Hepatocyte (in vitro differentiated cells): Measurements from ENCODE around the gene SSBP2. TPM values are rescaled to one million over a fixed set of nuclear protein-coding genes. Genes with fewer than 3 reads are reported as not detected.
A peak's percentile ranks its signal among the peaks of the same experiment; 100 is the strongest.

Source experiments
- DNase-seq: peaks from one replicate; pipeline ENCODE4 v3.0.0-alpha.2; 2016; ENCODE audit warnings: low spot score
- H2AFZ ChIP-seq: fragments of 200-600 bp; sonication (generic); 2 replicates; pipeline ENCODE4 v1.6.0; 2016; ENCODE audit warnings: antibody characterized with exemption, mild to moderate bottlenecking
- H3K27ac ChIP-seq: fragments of 200-600 bp; sonication (generic); 2 replicates; pipeline ENCODE4 v1.5.1; 2016; ENCODE audit warnings: mild to moderate bottlenecking
- H3K27me3 ChIP-seq: fragments of 200-600 bp; sonication (generic); 2 replicates; pipeline ENCODE4 v1.6.1; 2016
- H3K36me3 ChIP-seq: fragments of 200-600 bp; sonication (generic); replicated peaks from 2 replicates; pipeline ENCODE4 v1.5.1; 2016; ENCODE audit warnings: low read depth; ENCODE audit not compliant: insufficient read depth
- H3K4me1 ChIP-seq: fragments of 200-600 bp; sonication (generic); 2 replicates; pipeline ENCODE4 v1.5.1; 2016; ENCODE audit warnings: mild to moderate bottlenecking, moderate library complexity; ENCODE audit not compliant: insufficient read depth
- H3K4me2 ChIP-seq: fragments of 200-600 bp; sonication (generic); 2 replicates; pipeline ENCODE4 v1.6.0; 2016
- H3K4me3 ChIP-seq: fragments of 200-600 bp; sonication (generic); 2 replicates; pipeline ENCODE4 v1.5.1; 2016; ENCODE audit warnings: mild to moderate bottlenecking
- H3K79me2 ChIP-seq: fragments of 200-600 bp; sonication (generic); 2 replicates; pipeline ENCODE4 v1.6.0; 2017; ENCODE audit warnings: mild to moderate bottlenecking
- H3K9me2 ChIP-seq: fragments of 200-600 bp; sonication (generic); replicated peaks from 2 replicates; pipeline ENCODE4 v1.6.0; 2017; ENCODE audit warnings: mild to moderate bottlenecking; ENCODE audit not compliant: insufficient read depth
- H3K9me3 ChIP-seq: fragments of 200-600 bp; sonication (generic); 2 replicates; pipeline ENCODE4 v1.5.1; 2016; ENCODE audit warnings: low read depth, mild to moderate bottlenecking
- H4K20me1 ChIP-seq: fragments of 200-600 bp; sonication (generic); 2 replicates; pipeline ENCODE4 v1.6.0; 2016; ENCODE audit warnings: mild to moderate bottlenecking; ENCODE audit not compliant: insufficient read depth, poor library complexity, severe bottlenecking
- CTCF ChIP-seq: fragments of 200-600 bp; sonication (generic); IDR thresholded peaks from 2 replicates; pipeline ENCODE4 v1.5.1; 2016; ENCODE audit warnings: antibody characterized with exemption, mild to moderate bottlenecking; ENCODE audit not compliant: poor library complexity
- EZH2 ChIP-seq: fragments of 200-600 bp; sonication (generic); IDR thresholded peaks from 2 replicates; pipeline ENCODE4 v1.6.1; 2016; ENCODE audit warnings: antibody characterized with exemption, mild to moderate bottlenecking, borderline replicate concordance
- EZH2phosphoT487 ChIP-seq: fragments of 200-600 bp; sonication (generic); IDR thresholded peaks from one replicate; pipeline ENCODE4 v1.6.1; 2018; ENCODE audit warnings: antibody characterized with exemption, mild to moderate bottlenecking, low read depth, moderate library complexity; ENCODE audit not compliant: unreplicated experiment, severe bottlenecking
- WGBS: methylation state at CpG from one replicate; pipeline ENCODE4 v1.1.6; 2016; ENCODE audit warnings: low lambda C conversion rate; ENCODE audit errors: missing lambda C conversion rate; 5-methylcytosine and 5-hydroxymethylcytosine counted together
- polyA plus RNA-seq: library from polyadenylated mRNA; unstranded; fragments of >200 nt; fragmentation: Nextera tagmentation; extraction: Ambion mirVana; gene quantifications from 2 replicates; pipeline ENCODE4 v1.2.1, GENCODE V29; 2016
- total RNA-seq: library from RNA; depleted of rRNA; stranded (reverse); fragments of >200 nt; gene quantifications from 2 replicates; pipeline ENCODE4 v1.2.3, GENCODE V29; 2014

SSBP2 gene
- 23.7 and 29.3 TPM in 2 replicates for total RNA-seq
- polyA plus RNA-seq = 47.7 and 48.2 TPM in 2 replicates

- Histone ChIP-seq H3K4me2 (peak within 1 kb of the TSS; percentile 82), H3K9me3 (no peaks in the 10 kb centered on the region), H3K9me2 (no peaks in the 10 kb centered on the region), H3K4me1 (peaks cover 16% of the 10 kb centered on the region), H3K27me3 (no peaks in the 10 kb centered on the region), H3K27ac (peak within 1 kb of the TSS; percentile 98), H3K79me2 (peaks cover 35% of the 10 kb centered on the region), H2AFZ (peak within 1 kb of the TSS; percentile 83), H4K20me1 (peaks cover 19% of the 10 kb centered on the region), H3K4me3 (peak within 1 kb of the TSS; percentile 81), H3K36me3 (no peaks in the 10 kb centered on the region)
- no peak for TF ChIP-seq EZH2
- peak; percentile 99 for DNase-seq
- WGBS = 1% methylated on average over 42 of the region's 73 CpGs
These were observed at the start of gene SSBP2 for GRCh38 chr5:81751009-81751835. Gene SSBP2 (minus strand): TSS chr5:81751097. CDS start chr5:81751042, 55 bp downstream.

DNA sequence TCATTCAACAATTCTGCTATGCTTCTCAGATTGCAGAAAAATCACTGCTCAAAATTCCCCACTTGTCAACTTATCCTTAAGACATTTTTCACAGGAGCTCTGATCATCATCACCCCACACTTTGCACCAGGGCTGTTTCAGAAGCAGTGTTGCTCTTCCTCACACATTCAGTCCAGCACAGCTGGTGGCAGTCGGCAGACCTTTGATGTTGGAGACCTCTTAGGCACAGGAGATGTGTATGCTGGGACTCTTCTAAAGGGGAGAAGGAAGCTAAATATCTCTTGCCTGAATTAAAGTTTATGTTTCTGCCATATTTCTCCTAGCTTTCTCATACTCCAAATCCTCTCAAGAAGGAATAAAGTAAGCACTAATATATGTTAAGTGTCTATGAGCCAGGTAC, 44.8 kb upstream of the SSBP2 start:
- no peaks in the 10 kb centered on the region for H3K36me3 ChIP-seq
- no peaks in the 10 kb centered on the region for H4K20me1 ChIP-seq
- no peaks in the 10 kb centered on the region for H3K4me1 ChIP-seq
- no peak overlapping the region for H2AFZ ChIP-seq
- TF ChIP-seq CTCF = no peak
- no peak for TF ChIP-seq EZH2phosphoT487
- no peak for TF ChIP-seq EZH2
- no peak overlapping the region for H3K4me3 ChIP-seq
- no peaks in the 10 kb centered on the region for H3K9me2 ChIP-seq
- WGBS = 35% methylated on average over 1 of the region's 1 CpG
- no peak overlapping the region for H3K27ac ChIP-seq
- H3K27me3 ChIP-seq = no peaks in the 10 kb centered on the region
- H3K79me2 ChIP-seq = no peaks in the 10 kb centered on the region
- no peak overlapping the region for H3K4me2 ChIP-seq
- no peaks in the 10 kb centered on the region for H3K9me3 ChIP-seq
- DNase-seq = no peak

DNA sequence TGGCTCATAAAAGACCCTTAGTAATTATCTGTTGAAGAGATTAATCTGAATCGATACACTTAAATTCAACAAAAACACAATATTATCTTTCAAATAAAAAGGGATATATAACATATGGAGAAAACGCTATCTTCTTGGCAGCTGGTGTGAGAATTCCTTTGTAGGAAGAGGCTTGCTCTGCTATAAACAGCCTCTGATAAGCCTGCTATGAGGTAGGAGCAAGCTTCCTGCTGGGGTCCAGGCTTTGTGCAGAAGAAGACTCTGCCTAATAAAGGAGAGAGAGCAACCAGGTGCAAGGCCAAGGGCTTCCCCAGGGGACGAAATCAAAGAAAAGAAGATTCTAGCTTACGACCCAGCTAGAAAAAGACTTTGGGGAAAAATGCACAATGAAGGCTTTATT, 43.3 kb upstream of the SSBP2 start:
- Histone ChIP-seq H3K79me2 (no peaks in the 10 kb centered on the region), H3K4me1 (no peaks in the 10 kb centered on the region), H2AFZ (no peak overlapping the region), H3K27ac (no peak overlapping the region), H3K9me3 (no peaks in the 10 kb centered on the region), H3K4me3 (no peak overlapping the region), H4K20me1 (no peaks in the 10 kb centered on the region), H3K4me2 (no peak overlapping the region), H3K36me3 (no peaks in the 10 kb centered on the region), H3K27me3 (no peaks in the 10 kb centered on the region), H3K9me2 (no peaks in the 10 kb centered on the region)
- DNase-seq = no peak
- no peak for TF ChIP-seq EZH2phosphoT487
- no peak for TF ChIP-seq EZH2
- TF ChIP-seq CTCF = no peak
- WGBS = 77% methylated on average over 4 of the region's 4 CpGs

DNA sequence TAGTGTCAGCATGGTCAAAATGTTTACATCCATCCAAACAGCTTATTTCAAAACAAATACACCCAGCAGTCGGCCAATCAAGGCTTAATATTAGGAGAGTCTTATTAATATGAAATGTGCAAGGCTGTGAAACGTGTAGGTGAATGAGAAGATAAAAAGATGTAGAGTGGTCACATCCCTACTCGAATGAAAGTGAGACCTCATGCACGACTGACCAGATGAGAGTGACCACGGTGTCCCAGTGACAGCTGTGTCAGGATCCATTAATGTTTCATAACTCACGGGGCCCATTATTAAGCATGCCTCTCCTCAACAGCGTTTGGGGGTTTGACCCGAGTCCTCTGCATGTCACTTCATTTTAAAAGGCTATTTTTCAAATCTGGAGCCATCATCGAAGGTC, 39.4 kb upstream of the SSBP2 start:
- no peaks in the 10 kb centered on the region for H3K36me3 ChIP-seq
- H3K79me2 ChIP-seq = no peaks in the 10 kb centered on the region
- no peak for DNase-seq
- no peak overlapping the region for H3K4me3 ChIP-seq
- 94% methylated on average over 9 of the region's 9 CpGs for WGBS
- TF ChIP-seq CTCF (no peak), EZH2phosphoT487 (no peak), EZH2 (no peak)
- no peaks in the 10 kb centered on the region for H3K27me3 ChIP-seq
- H3K4me2 ChIP-seq = no peak overlapping the region
- no peak overlapping the region for H2AFZ ChIP-seq
- H3K9me3 ChIP-seq = no peaks in the 10 kb centered on the region
- H3K27ac ChIP-seq = no peak overlapping the region
- H3K4me1 ChIP-seq = no peaks in the 10 kb centered on the region
- no peaks in the 10 kb centered on the region for H4K20me1 ChIP-seq
- H3K9me2 ChIP-seq = no peaks in the 10 kb centered on the region
